ELF-1 (cell line): Measurements from ENCODE around the gene TEX55.
"Not testable (repeated sequence)": the region's sequence is repeated elsewhere in the genome, so short reads cannot be mapped to it uniquely, and the experiment has no call there.

Experiments used
- DNase-seq: peaks from one replicate; pipeline ENCODE4 v3.0.0-alpha.2; 2016; ENCODE audit warnings: low read depth, low spot score

The TEX55 gene

GRCh38 chr3:119160361-119160760 lies 14.4 kb downstream of the TEX55 start:
- DNase-seq, result no peak

GRCh38 chr3:119160815-119161214 lies 14.8 kb downstream of the TEX55 start:
- DNase-seq, result no peak

- DNase-seq, result no peak
These were observed 15.3 kb downstream of the TEX55 start for GRCh38 chr3:119161240-119161639.

DNA sequence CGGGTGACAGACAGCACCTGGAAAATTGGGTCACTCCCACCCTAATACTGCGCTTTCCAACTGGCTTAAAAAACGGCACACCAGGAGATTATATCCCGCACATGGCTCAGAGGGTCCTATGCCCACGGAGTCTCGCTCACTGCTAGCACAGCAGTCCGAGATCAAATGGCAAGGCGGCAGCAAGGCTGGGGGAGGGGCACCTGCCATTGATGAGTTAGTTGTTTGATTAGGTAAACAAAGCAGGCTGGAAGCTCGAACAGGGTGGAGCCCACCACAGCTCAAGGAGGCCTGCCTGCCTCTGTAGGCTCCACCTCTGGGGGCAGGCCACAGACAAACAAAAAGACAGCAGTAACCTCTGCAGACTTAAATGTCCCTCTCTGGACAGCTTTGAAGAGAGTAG lies 18.8 kb downstream of the TEX55 start:
- DNase-seq, result not testable (repeated sequence)

- no peak for DNase-seq
These were observed 24.9 kb downstream of the TEX55 start for GRCh38 chr3:119170821-119171220.

- peak; percentile 85 for DNase-seq
These were observed 27.4 kb downstream of the TEX55 start, which contains the start of gene UPK1B for GRCh38 chr3:119173325-119173724. TSS of gene UPK1B (plus strand) at chr3:119173598. CDS start at chr3:119186742, 13,144 bp downstream.

- DNase-seq, result no peak
These were observed 30.1 kb downstream of the TEX55 start for GRCh38 chr3:119175872-119176756.

- DNase-seq, result no peak
These were observed 30.8 kb downstream of the TEX55 start for GRCh38 chr3:119176778-119177177.

- DNase-seq, result no peak
These were observed 31.4 kb downstream of the TEX55 start for GRCh38 chr3:119177321-119177720.

GRCh38 chr3:119181765-119182164 lies 35.8 kb downstream of the TEX55 start:
- DNase-seq, result no peak

- DNase-seq, result no peak
These were observed 38.1 kb downstream of the TEX55 start for GRCh38 chr3:119184111-119184510.

DNA sequence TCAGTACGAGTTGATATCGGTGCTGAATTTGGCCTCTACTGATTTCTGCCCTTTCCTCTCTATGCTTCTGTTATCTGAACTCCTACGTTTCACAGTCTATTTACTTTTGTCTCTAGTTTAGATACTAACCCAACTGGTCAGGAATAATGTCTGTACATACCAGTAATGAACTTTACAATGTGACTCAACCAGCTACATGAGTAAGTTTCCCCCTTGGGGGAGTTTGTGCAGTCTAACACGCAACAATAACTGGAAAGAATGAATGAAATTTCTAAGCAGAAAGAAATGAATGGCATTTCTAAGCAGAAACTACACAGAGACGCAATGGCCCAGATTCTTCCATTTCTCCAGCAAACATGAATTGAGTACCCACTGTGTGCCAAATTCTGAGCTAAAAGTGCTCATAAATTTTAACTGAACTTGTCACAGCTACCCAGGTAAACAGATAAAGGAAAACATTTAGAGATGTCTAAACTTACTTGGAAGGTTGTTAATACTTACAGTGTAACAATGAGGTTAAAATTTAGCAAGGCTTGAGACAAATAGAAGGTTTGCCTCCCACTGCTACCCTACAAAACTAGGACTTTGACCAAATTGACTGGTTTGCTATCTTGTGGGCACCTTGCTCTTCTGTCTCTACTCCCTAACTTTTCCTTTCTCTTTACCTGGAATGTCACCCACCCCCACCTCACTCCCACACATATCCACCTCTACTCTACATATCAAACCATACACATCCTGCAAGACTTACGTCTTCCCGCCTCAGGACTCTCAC lies 39.0 kb downstream of the TEX55 start:
- no peak for DNase-seq

GRCh38 chr3:119187266-119187665 lies 41.3 kb downstream of the TEX55 start:
- no peak for DNase-seq

DNA sequence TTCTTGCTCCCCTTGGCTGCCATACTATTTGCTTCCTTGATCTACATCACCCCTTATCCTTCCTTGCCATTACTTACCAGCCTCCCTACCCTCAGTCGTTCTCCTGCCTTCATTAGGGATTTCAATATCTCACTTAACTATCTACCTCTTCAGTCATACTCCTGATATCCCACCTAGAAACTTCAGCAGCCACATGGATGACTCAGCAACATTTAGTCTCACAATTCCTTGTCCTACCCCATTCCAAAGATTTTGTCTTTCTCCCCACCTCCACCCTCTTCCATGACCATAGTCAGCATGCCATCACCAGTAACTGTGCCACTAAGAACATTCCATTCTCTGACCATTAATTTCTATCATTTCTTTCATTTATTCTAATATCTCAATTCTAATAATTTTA lies 45.8 kb downstream of the TEX55 start:
- no peak for DNase-seq

DNA sequence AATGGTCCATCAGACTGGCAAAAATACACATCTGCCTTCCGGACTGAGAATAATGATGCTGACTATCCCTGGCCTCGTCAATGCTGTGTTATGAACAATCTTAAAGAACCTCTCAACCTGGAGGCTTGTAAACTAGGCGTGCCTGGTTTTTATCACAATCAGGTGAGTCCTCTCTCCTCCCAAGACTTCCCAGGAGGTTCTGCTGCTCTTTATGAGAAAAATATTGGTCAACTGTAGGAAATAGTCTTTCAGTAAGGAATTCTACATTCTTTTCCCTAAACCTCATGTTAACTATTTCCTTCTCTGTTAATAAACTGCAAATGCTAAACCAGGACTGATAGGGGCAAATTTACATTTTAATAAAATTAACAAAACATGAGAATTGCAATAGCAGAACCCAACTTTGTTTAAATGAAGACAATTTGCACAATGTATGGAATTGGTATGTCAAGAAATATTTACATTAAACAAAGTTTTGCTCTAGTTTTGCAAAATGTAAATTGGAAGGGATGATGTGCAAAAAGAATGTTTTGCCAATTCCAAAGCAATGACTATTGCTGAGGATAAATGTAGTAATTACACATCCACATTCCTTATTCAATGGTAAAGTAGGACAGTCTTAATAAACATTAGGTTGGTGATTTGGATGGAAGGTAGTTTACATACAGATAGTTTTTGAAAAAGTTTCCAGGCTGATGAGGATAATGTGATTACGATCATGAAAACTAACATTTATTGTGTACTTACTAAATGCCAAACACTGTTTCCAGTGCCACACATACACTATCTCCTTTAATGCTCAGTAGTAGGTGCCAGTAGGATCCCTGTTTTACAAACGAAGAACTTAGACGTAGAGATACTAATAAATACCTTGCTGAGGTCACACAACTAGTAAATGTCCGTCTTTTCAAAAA lies 48.5 kb downstream of the TEX55 start:
- no peak for DNase-seq

- no peak for DNase-seq
These were observed 49.1 kb downstream of the TEX55 start for GRCh38 chr3:119195151-119195476.

- no peak for DNase-seq
These were observed 49.9 kb downstream of the TEX55 start for GRCh38 chr3:119195911-119196310.
